ENCODE results near the gene NBPF4.

GRCh38 chr1:108193333-108193732 lies 50.5 kb downstream of the NBPF4 start:
- TF ChIP-seq CTCF (IDR thresholded peaks at IDR 0.05), result no peak
- TF ChIP-seq POLR2A (IDR thresholded peaks at IDR 0.05), result no peak
